Keratinocyte (primary cell): ENCODE data around the gene RERE.

ENCODE experiments used
- CTCF ChIP-seq, 3 experiments: IDR thresholded peaks in 1 of 3; conservative IDR thresholded peaks in 1 of 3; optimal IDR thresholded peaks in 1 of 3; 2 replicates in 2 of 3; 3 replicates in 1 of 3; pipeline versions ENCODE3 to v1.5.1; 2011; ENCODE audit warnings: low read length in 3 of 3, mild to moderate bottlenecking in 3 of 3, moderate library complexity in 2 of 3, control low read depth in 1 of 3, inconsistent platforms in 1 of 3; ENCODE audit not compliant: insufficient read depth in 2 of 3; ENCODE audit errors: extremely low read depth in 1 of 3
- EZH2 ChIP-seq: IDR thresholded peaks from one replicate; pipeline ENCODE4 v1.6.1; 2012; ENCODE audit warnings: inconsistent platforms, mild to moderate bottlenecking, low read length, moderate library complexity

GRCh38 chr1:8714173-8714572, 103.3 kb downstream of the RERE start:
- no peak for TF ChIP-seq CTCF (optimal IDR thresholded peaks at IDR 0.05 in 1 of 3, IDR thresholded peaks at IDR 0.05 in 1 of 3, conservative IDR thresholded peaks at IDR 0.05 in 1 of 3; ENCODE audit: extremely low read depth in 1 of 3, insufficient read depth in 2 of 3, low read length in 3 of 3)
- TF ChIP-seq EZH2 = no peak
